ENCODE results near the gene KRTAP5-7.

- TF ChIP-seq CTCF (conservative IDR thresholded peaks at IDR 0.05; ENCODE audit: low read depth, low read length) (no peak), EZH2phosphoT487 (IDR thresholded peaks at IDR 0.05; ENCODE audit: borderline replicate concordance, low read length) (no peak)
These were observed 44.2 kb upstream of the KRTAP5-7 start for GRCh38 chr11:71482746-71483364.
